Heart right ventricle (tissue), 16 donors: ENCODE results near the gene LCMT1. TPM values are rescaled to one million over a fixed set of nuclear protein-coding genes. Genes with fewer than 3 reads are reported as not detected.

Source experiments
- ATAC-seq, 8 donors: fragments of 200-7000 bp; cut with Tn5 transposase; one replicate each; pipeline ENCODE4 v1.9.1; 2020; ENCODE audit warnings: mild to moderate bottlenecking in 8 of 8, moderate library complexity in 8 of 8, moderate number of reproducible peaks in 1 of 8
- DNase-seq, 2 donors: peaks; one replicate each; pipeline ENCODE4 v3.0.0-alpha.2; 2020
- H3K27ac ChIP-seq, 10 donors: fragments of 200-600 bp; sonication (generic) in 2 of 10; one replicate each; pipeline versions ENCODE4 v1.5.0 to v1.8.0; 2020 to 2022; ENCODE audit warnings: mild to moderate bottlenecking in 3 of 10
- H3K27me3 ChIP-seq, 7 donors: fragments of 200-600 bp; one replicate each; pipeline ENCODE4 v1.8.0; 2021 to 2022; ENCODE audit warnings: mild to moderate bottlenecking in 2 of 7
- H3K36me3 ChIP-seq, 9 donors: fragments of 200-600 bp; sonication (generic) in 1 of 9; one replicate each; pipeline versions ENCODE4 v1.5.0 to v1.8.0; 2020 to 2022; ENCODE audit warnings: mild to moderate bottlenecking in 2 of 9
- H3K4me1 ChIP-seq, 9 donors: fragments of 200-600 bp; sonication (generic) in 1 of 9; one replicate each; pipeline versions ENCODE4 v1.5.0 to v1.8.0; 2020 to 2022; ENCODE audit warnings: mild to moderate bottlenecking in 4 of 9
- H3K4me3 ChIP-seq, 10 donors: fragments of 200-600 bp; sonication (generic) in 2 of 10; one replicate each; pipeline versions ENCODE4 v1.5.0 to v1.8.0; 2020 to 2022; ENCODE audit warnings: mild to moderate bottlenecking in 7 of 10, moderate library complexity in 2 of 10
- H3K9me3 ChIP-seq, 11 donors: fragments of 200-600 bp in 10 of 11; sonication (generic) in 2 of 11; one replicate each; pipeline versions ENCODE4 v1.5.0 to v1.8.0; 2013 to 2022; ENCODE audit warnings: mild to moderate bottlenecking in 2 of 11, control low read depth in 1 of 11, moderate library complexity in 1 of 11
- WGBS, 2 donors: extraction: QIAGEN DNeasy Blood & Tissue Kit; methylation state at CpG; one replicate each; pipeline ENCODE4 v1.1.7; 2013; ENCODE audit warnings: inconsistent platforms in 1 of 2; 5-methylcytosine and 5-hydroxymethylcytosine counted together
- intact Hi-C, 10 donors: fragments of 100-400 bp; cut with DNase I; formaldehyde crosslinking; loops; one replicate each; pipeline versions ENCODE4 v1.11.1 to v1.14.2; 2022
- polyA plus RNA-seq, 2 donors: library from polyadenylated mRNA; stranded (reverse); fragments of 200-250 nt; gene quantifications; one replicate each; pipeline ENCODE4 v1.2.3, GENCODE V29; 2013
- total RNA-seq, 10 donors: library from RNA; stranded (reverse); fragmentation: NEBNext Ultra II Directional in 3 of 10; extraction: Animal tissue kit (Norgen Biotek cat#: 25700) in 3 of 10; gene quantifications; one replicate each; pipeline versions ENCODE4 v1.2.1 to v1.2.4, GENCODE V29; 2021 to 2023
- TF ChIP-seq, protein P1 (sequence below), 9 donors: fragments of 200-600 bp; sonication (generic) in 2 of 9; IDR thresholded peaks; one replicate each; pipeline versions ENCODE4 v1.5.0 to v1.8.0; 2021 to 2022; ENCODE audit warnings: antibody characterized with exemption in 9 of 9, mild to moderate bottlenecking in 5 of 9, moderate library complexity in 1 of 9
- donor health status: Arrhythmogenic right ventricular cardiomyopathy.
- donor health status: ischemic (EF 13 %, LVEDD 7.1; RV severe dilation, severe dysfunction).
- donor health status: healthy with polysubstance abuse.
- donor health status: DM: no; HTN: yes; CAD: no.
- donor health status: DM: no; HTN: no; CAD: no.
- donor health status: ischemic (EF 25% LVEDD 6.9; RV normal size, moderate dysfunction).
- donor health status: ischemic (EF 25% LVEDD 5.7; RV mildly dilated, moderate dysfunction).
- donor health status: healthy.
- donor health status: DM: yes; HTN: yes; CAD: no.
- donor health status: Ischemic cardiomyopathy.
- donor health status: ischemic (EF 35%, LVEDD 5.7; RV mildly dilated, moderate dysfunction).
- donor health status: nonischemic (EF 11% LVEDD 7.7; RV severe dilation, severe dysfunction).
- donor health status: DM: yes; HTN: yes; CAD: no.
- donor health status: PGD.
- donor health status: ischemic (EF 29% LVEDD 5.4; RV normal size, mild dysfunction).
- donor health status: nonischemic (EF 23%, LVEDD 6.1; RV moderate dilation, normal function).

Gene LCMT1
- total and polyA plus RNA-seq, 12 donors = 36.2 to 49.1 (median 44.2) TPM

DNA sequence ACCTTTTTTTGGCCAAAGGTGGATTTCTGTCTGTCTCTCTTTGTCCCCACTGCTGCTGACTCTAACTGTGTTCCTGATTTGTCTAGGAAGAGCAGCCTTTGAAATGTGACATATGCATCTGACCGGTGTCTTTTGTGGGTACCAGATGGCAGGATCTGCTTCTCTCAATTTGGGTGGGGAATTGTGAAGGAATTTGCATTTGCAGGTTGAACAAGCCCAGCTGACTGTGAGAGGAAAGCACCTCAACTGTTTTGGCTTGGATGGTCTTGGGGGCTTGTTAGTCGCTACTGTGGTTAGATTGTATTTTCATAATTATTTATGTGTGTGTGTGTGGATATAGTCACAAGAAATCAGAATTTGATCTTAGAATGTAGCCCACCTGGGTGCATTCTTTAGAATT, 37.7 kb upstream of the LCMT1 start:
- no peak for DNase-seq

DNA sequence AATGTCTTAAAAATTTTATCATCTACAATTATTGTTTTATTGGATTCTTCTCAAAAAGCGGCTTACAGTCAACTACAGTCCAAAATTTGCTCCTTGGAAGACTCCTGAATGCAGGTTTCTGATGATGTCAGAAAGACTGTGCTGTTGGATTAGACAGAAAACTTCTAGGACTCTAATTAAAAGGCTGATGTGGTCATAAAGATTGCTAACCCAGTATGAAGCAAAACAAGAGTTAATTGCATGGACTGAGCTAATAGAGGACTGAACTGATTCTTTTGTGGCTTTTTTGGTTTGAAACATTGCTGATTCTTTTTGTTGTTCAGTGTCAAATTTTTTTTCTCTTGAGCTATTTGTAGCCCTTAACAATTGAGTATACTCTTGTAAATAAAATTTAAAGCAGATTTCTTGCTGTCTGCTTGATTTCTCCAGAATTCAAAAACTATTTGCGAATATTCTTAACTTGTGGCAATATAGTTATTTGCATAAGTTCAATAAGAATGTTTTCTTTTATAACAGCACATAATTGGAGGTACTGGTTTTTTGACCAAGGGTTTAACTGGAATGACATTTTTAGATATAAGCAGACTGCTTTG, 33.1 kb upstream of the LCMT1 start:
- no peak for DNase-seq
- Histone ChIP-seq H3K4me1 (no peaks in the 10 kb centered on the region), H3K9me3 (no peaks in the 10 kb centered on the region), H3K27me3 (no peaks in the 10 kb centered on the region), H3K36me3 (no peaks in the 10 kb centered on the region), H3K27ac (no peak overlapping the region), H3K4me3 (no peak overlapping the region)
- TF ChIP-seq, protein P1, sequence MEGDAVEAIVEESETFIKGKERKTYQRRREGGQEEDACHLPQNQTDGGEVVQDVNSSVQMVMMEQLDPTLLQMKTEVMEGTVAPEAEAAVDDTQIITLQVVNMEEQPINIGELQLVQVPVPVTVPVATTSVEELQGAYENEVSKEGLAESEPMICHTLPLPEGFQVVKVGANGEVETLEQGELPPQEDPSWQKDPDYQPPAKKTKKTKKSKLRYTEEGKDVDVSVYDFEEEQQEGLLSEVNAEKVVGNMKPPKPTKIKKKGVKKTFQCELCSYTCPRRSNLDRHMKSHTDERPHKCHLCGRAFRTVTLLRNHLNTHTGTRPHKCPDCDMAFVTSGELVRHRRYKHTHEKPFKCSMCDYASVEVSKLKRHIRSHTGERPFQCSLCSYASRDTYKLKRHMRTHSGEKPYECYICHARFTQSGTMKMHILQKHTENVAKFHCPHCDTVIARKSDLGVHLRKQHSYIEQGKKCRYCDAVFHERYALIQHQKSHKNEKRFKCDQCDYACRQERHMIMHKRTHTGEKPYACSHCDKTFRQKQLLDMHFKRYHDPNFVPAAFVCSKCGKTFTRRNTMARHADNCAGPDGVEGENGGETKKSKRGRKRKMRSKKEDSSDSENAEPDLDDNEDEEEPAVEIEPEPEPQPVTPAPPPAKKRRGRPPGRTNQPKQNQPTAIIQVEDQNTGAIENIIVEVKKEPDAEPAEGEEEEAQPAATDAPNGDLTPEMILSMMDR (IDR thresholded peaks at IDR 0.05) = no peak
- ATAC-seq = no peak
- WGBS, 2 donors = 93 to 98% methylated on average over 2 of the region's 2 CpGs
- intact Hi-C loops = no loop called here

More for the DNA sequence above, 37.7 kb upstream of the LCMT1 start:
- TF ChIP-seq, protein P1 (IDR thresholded peaks at IDR 0.05) = no peak
- Histone ChIP-seq H3K27me3 (no peaks in the 10 kb centered on the region), H3K4me1 (no peaks in the 10 kb centered on the region), H3K9me3 (no peaks in the 10 kb centered on the region), H3K36me3 (no peaks in the 10 kb centered on the region), H3K27ac (no peak overlapping the region), H3K4me3 (no peak overlapping the region)
- ATAC-seq = no peak
- WGBS, 2 donors = 95 to 98% methylated on average over 2 of the region's 2 CpGs
- intact Hi-C loops = no loop called here

DNA sequence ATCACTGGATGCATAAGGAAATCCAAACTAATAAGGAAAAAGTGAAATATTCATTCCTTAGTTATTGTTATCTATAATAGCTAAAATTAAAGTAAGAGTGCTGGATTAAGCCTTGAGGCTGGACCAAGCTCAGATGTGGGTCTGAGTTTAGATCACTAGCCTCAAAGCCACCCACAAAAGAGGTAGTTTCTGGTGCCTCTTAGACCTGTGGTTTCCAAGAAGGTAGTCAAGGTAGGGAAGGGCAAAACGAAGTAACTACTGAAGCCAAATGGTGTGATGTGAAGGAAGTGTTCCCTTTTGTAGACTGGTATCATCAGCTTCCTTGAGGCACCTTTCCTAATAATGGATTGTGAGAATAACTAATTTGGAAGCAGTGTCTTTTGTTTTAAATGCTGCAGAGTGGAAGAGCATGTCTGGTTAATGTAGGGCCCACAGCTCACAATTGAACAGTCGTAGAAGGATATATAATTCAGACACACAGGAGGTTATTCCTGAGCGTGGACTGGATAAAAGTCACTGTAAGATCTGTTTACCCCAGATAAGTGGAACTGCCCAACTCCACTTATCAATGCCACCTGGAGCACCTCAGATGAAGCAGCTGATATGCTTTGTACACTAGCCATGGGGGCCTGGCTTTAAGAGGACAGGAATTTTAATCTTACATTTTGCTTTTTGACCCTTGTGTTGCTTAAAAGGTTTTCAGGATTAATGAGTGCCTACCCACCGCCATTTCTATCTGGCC, 31.7 kb upstream of the LCMT1 start:
- intact Hi-C loops = no loop called here
- DNase-seq (no peak), ATAC-seq (no peak)
- Histone ChIP-seq H3K4me1 (no peaks in the 10 kb centered on the region), H3K27me3 (no peaks in the 10 kb centered on the region), H3K36me3 (no peaks in the 10 kb centered on the region), H3K4me3 (no peak overlapping the region), H3K9me3 (no peaks in the 10 kb centered on the region), H3K27ac (no peak overlapping the region)
- 63 to 79% methylated on average over 4 of the region's 4 CpGs for WGBS, 2 donors
- TF ChIP-seq, protein P1 (IDR thresholded peaks at IDR 0.05) = no peak

DNA sequence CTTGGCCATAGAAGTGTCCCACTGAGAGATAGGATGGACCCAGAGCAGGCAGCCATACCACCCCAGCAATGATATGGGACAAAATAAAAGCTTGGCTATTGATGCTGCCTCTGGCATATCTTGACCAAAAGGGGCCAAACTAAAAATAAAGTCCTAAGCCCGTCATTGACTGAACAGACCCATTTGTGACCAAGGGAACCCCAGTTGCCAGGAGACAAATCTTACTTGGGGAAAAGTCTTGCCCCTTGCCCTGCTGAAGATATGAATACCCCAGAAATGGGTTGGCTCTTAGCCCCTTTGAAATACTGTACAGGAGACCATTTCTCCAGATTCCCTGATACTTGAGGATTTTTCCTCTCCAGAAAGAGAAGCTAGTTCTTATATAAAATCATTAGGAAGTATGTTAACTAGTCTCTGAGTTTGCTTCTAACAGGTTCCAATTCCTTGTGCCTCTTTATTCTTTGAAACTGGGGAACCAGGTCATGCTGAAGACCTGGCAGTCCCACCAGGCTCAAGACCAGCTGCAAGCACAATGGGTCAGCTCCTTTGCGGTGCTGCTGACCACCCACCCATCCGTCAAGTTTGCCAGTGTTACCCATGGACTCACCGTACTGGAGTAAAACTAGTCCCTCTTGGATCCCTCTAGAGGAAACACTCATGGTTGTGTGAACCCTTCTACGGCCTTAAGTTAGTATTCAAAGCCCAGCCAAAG, 31.0 kb upstream of the LCMT1 start:
- Histone ChIP-seq H3K36me3 (no peaks in the 10 kb centered on the region), H3K27ac (no peak overlapping the region), H3K4me1 (no peaks in the 10 kb centered on the region), H3K4me3 (no peak overlapping the region), H3K27me3 (no peaks in the 10 kb centered on the region), H3K9me3 (no peaks in the 10 kb centered on the region)
- ATAC-seq (no peak), DNase-seq (no peak)
- intact Hi-C loops = no loop called here
- WGBS, 2 donors = 88 to 91% methylated on average over 5 of the region's 5 CpGs
- TF ChIP-seq, protein P1 (IDR thresholded peaks at IDR 0.05) = no peak
